ENCODE measurements around the gene ADGRG3.
A peak's percentile ranks its signal among the peaks of the same experiment; 100 is the strongest.

Gene ADGRG3

DNA sequence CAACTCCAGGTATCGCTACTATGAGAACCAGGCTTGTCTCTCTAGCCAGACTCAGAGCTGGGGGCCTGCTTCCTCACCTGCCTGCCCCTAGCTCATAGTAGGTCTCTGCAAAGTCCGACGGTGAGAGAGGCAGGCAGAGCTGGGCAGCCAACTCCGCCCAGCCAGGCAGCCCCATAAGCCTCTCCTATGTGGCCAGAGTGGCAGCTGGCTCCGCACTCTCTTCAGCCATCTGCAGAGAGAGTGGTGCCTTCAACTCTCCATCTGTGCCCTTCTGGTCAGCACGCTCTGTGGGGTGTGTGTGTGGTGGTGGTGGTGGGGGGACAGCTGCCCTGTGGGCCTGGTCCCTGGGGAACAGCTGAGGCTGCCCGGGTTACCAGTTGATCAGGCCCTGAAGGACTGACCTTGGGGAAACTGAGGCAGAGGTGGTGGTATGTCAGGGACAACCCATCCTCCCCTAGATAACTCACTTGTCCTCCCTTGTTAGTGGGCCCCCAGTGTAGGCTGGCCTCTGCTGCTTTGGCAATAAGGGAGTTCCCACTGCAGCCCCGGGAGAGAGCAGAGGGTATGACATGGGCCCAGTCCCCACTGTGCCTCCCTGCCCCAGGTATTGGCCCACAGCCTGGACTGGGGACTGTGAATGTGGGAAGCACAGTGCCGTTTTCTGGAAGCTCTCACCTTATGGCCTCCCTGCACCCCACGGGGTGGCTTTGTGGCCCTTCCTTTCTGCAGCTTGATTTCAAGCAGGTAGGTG, 41.5 kb upstream of the ADGRG3 start:
- H3K36me3 ChIP-seq (ENCODE audit: insufficient read depth, low read length) = no peaks in the 10 kb centered on the region
- H3K9ac ChIP-seq (ENCODE audit: low read depth, low read length) = no peak overlapping the region
- no peaks in the 10 kb centered on the region for H3K27me3 ChIP-seq (ENCODE audit: insufficient read depth, low read length, poor library complexity)
- H3K9me3 ChIP-seq (ENCODE audit: insufficient read depth, low read length, severe bottlenecking) = no peaks in the 10 kb centered on the region
- ATAC-seq (ENCODE audit: insufficient read depth, low read depth) (no peak), DNase-seq (no peak)
- H3K79me2 ChIP-seq (ENCODE audit: insufficient read depth, low read length) = no peaks in the 10 kb centered on the region
- no peak overlapping the region for H3K4me2 ChIP-seq (ENCODE audit: insufficient read depth, low read length)
- no peak for TF ChIP-seq EZH2 (IDR thresholded peaks at IDR 0.05; ENCODE audit: borderline replicate concordance, low read depth, low read length, severe bottlenecking)
- TF ChIP-seq, protein P1, sequence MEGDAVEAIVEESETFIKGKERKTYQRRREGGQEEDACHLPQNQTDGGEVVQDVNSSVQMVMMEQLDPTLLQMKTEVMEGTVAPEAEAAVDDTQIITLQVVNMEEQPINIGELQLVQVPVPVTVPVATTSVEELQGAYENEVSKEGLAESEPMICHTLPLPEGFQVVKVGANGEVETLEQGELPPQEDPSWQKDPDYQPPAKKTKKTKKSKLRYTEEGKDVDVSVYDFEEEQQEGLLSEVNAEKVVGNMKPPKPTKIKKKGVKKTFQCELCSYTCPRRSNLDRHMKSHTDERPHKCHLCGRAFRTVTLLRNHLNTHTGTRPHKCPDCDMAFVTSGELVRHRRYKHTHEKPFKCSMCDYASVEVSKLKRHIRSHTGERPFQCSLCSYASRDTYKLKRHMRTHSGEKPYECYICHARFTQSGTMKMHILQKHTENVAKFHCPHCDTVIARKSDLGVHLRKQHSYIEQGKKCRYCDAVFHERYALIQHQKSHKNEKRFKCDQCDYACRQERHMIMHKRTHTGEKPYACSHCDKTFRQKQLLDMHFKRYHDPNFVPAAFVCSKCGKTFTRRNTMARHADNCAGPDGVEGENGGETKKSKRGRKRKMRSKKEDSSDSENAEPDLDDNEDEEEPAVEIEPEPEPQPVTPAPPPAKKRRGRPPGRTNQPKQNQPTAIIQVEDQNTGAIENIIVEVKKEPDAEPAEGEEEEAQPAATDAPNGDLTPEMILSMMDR (IDR thresholded peaks at IDR 0.05; ENCODE audit: borderline replicate concordance, extremely low read depth, low read length, poor library complexity, severe bottlenecking) = no peak
- no peak overlapping the region for H3K27ac ChIP-seq (ENCODE audit: low read length)
- no peak overlapping the region for H3K4me3 ChIP-seq (ENCODE audit: low read depth in 1 of 2, low read length in 2 of 2)
- no peak overlapping the region for H2AFZ ChIP-seq (ENCODE audit: low read depth, low read length)
- no peaks in the 10 kb centered on the region; the same call in 1 of the 2 replicates for H4K20me1 ChIP-seq (ENCODE audit: insufficient read depth, low read length)
- H3K4me1 ChIP-seq (ENCODE audit: insufficient read depth, low read length) = no peaks in the 10 kb centered on the region

DNA sequence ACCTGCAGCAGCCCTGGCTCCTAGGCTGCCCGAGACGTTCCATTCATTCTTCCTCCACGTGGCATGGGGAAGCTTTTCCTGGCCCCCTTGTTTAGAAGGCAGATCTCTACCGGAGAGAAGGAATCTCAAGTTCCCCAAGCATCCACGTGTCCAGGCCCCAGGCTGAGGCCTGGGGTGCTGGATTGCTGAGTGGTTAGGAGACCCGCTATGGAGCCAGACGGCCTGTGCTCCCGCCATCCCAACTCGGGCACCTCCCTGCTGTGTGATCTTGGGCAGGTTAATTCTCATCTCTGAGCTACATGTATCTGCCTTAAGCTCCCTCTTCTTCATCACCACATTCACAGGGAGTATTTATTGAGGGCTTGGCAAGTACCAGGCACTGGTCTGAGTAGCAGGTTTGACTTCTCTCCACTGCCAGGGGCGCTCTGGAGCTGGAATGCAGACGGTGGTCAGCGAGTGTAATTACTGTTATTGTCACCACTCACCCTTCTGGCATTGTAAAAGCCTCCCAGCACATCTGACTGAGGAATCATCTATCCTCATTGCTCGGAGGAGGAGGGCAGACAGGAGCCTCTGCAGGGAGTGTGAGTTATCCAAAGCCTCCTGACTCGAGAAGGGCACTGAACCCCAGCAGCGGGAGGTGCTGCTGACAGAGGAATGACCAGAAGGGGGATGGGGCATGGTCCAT, 40.8 kb upstream of the ADGRG3 start:
- ATAC-seq (ENCODE audit: insufficient read depth, low read depth) (no peak), DNase-seq (no peak)
- Histone ChIP-seq H3K4me2 (ENCODE audit: insufficient read depth, low read length) (no peak overlapping the region), H2AFZ (ENCODE audit: low read depth, low read length) (no peak overlapping the region), H3K9ac (ENCODE audit: low read depth, low read length) (no peak overlapping the region), H3K4me3 (ENCODE audit: low read depth in 1 of 2, low read length in 2 of 2) (no peak overlapping the region), H3K36me3 (ENCODE audit: insufficient read depth, low read length) (no peaks in the 10 kb centered on the region), H3K27ac (ENCODE audit: low read length) (no peak overlapping the region), H3K4me1 (ENCODE audit: insufficient read depth, low read length) (no peaks in the 10 kb centered on the region), H3K27me3 (ENCODE audit: insufficient read depth, low read length, poor library complexity) (no peaks in the 10 kb centered on the region), H3K79me2 (ENCODE audit: insufficient read depth, low read length) (no peaks in the 10 kb centered on the region), H3K9me3 (ENCODE audit: insufficient read depth, low read length, severe bottlenecking) (no peaks in the 10 kb centered on the region), H4K20me1 (ENCODE audit: insufficient read depth, low read length) (no peaks in the 10 kb centered on the region; the same call in 1 of the 2 replicates)
- TF ChIP-seq EZH2 (IDR thresholded peaks at IDR 0.05; ENCODE audit: borderline replicate concordance, low read depth, low read length, severe bottlenecking) = no peak
- TF ChIP-seq, protein P1 (IDR thresholded peaks at IDR 0.05; ENCODE audit: borderline replicate concordance, extremely low read depth, low read length, poor library complexity, severe bottlenecking) = no peak

DNA sequence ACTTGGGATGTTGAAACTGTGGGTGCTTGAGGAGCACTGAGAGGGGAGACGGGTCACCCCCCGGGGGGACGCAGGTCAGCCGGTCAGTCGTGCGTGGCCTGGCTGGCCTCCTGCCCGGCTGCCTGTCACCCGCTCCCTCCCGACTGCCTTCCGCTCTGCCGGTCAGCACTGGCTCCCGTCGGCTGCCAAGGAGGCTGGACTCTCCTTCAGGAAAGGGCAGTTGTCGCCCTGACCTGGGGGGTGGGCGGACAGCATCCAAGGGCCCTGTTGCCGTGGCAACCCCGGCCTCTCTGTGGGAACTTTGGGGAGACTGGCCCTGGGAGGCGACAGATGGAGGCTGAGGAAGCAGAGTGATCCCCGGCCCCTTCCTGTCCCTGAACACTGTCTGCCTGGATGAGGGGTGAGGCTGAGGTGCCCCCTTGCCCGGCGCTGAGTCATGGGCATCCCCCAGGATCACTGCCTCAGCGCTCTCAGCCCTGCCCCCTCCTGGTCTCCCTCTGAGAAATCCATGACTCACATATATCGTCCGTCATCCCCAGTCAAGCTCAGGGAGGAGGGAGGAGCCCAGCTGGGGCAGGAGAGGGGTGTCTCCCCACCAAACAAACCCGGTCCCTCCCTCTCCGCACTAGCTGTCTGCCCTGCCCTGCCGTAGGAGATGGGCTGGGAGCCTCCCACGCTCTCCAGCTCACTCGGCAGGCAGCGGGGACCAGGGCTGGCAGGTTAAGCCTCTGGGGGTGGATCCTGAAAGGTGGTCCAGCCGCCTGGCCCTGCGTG, 39.9 kb upstream of the ADGRG3 start, which contains the start of gene ADGRG1:
ADGRG1 (plus strand) TSS at position 623 of the 774 bp plus-strand sequence. CDS start 21,658 bp downstream, outside the sequence.
- TF ChIP-seq, protein P1 (IDR thresholded peaks at IDR 0.05; ENCODE audit: borderline replicate concordance, extremely low read depth, low read length, poor library complexity, severe bottlenecking) = no peak
- no peak for TF ChIP-seq EZH2 (IDR thresholded peaks at IDR 0.05; ENCODE audit: borderline replicate concordance, low read depth, low read length, severe bottlenecking)
- no peak within 1 kb of the TSS for H3K4me3 ChIP-seq (ENCODE audit: low read depth in 1 of 2, low read length in 2 of 2)
- H3K9ac ChIP-seq (ENCODE audit: low read depth, low read length) = no peak within 1 kb of the TSS
- H3K9me3 ChIP-seq (ENCODE audit: insufficient read depth, low read length, severe bottlenecking) = no peaks in the 10 kb centered on the region
- no peaks in the 10 kb centered on the region for H3K4me1 ChIP-seq (ENCODE audit: insufficient read depth, low read length)
- ATAC-seq (ENCODE audit: insufficient read depth, low read depth) (peak; percentile 52; the same call in 2 of the 3 replicates), DNase-seq (no peak)
- no peak within 1 kb of the TSS for H3K27ac ChIP-seq (ENCODE audit: low read length)
- H3K27me3 ChIP-seq (ENCODE audit: insufficient read depth, low read length, poor library complexity) = no peaks in the 10 kb centered on the region
- H4K20me1 ChIP-seq (ENCODE audit: insufficient read depth, low read length) = no peaks in the 10 kb centered on the region; the same call in 1 of the 2 replicates
- H3K79me2 ChIP-seq (ENCODE audit: insufficient read depth, low read length) = no peaks in the 10 kb centered on the region
- no peak within 1 kb of the TSS for H2AFZ ChIP-seq (ENCODE audit: low read depth, low read length)
- no peaks in the 10 kb centered on the region for H3K36me3 ChIP-seq (ENCODE audit: insufficient read depth, low read length)
- H3K4me2 ChIP-seq (ENCODE audit: insufficient read depth, low read length) = no peak within 1 kb of the TSS
